ENCODE results near the gene MUTYH.
"Not testable (repeated sequence)": the region's sequence is repeated elsewhere in the genome, so short reads cannot be mapped to it uniquely, and the experiment has no call there.

Gene MUTYH

GRCh38 chr1:45291716-45292115 is 48.5 kb downstream of the MUTYH start:
- TF ChIP-seq ZNF274 (IDR thresholded peaks at IDR 0.05; ENCODE audit: low read depth, low read length): no peak
- no peak overlapping the region for H3K4me3 ChIP-seq (ENCODE audit: low read length)

DNA sequence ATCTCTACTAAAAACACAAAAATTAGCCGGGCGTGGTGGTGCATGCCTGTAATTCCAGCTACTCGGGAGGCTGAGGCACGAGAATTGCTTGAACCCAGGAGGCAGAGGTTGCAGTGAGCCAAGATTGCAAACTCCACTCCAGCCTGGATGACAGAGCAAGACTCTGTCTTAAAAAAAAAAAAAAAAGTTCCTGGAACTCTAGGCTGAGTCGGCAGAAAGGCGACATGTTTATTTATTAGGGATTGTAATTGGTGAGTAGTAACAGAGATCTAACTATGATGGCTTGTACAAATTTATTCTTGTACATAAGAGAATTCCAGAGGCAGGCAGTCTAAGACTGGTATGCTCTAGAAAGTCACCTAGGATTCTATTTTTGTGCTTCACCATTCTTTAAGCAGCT is 49.2 kb downstream of the MUTYH start:
- H3K4me3 ChIP-seq (ENCODE audit: low read length): not testable (repeated sequence)

- H3K4me3 ChIP-seq (ENCODE audit: low read length): not testable (repeated sequence)
These were observed 53.7 kb downstream of the MUTYH start for GRCh38 chr1:45286521-45286920.

- H3K4me3 ChIP-seq (ENCODE audit: low read length): not testable (repeated sequence)
These were observed 55.4 kb downstream of the MUTYH start for GRCh38 chr1:45284858-45285257.

- TF ChIP-seq ZNF274 (IDR thresholded peaks at IDR 0.05; ENCODE audit: low read depth, low read length): no peak
These were observed 57.9 kb downstream of the MUTYH start for GRCh38 chr1:45282351-45282750.

More at GRCh38 chr1:45282351-45282750, 57.9 kb downstream of the MUTYH start:
- no peak overlapping the region for H3K4me3 ChIP-seq (ENCODE audit: low read length)

Data from GM08714 (cell line).